Measurements from ENCODE around the gene ST7. TPM values are rescaled to one million over a fixed set of nuclear protein-coding genes. Genes with fewer than 3 reads are reported as not detected.

Gene ST7
- total RNA-seq, 1 experiment from 2014 or later = 12.4 TPM

DNA sequence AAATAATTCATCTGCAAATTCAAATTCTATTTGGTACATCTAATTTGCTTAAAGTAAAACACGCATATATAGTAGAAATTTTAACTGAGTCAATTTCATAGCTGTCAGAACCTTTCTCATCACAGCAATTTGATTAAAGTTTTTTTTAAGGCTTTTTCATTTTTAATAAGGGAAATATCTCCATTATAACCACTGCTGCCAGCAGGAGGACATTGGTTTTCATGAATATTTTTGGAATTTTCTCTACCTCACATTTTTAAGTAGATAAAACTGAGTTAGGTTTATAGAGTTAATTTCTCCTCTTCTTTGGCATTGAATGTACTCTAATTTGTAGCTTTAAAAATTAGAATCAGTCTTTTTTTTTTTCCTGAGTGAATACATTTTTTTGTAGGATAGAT lies 82.2 kb downstream of the ST7 start:
- H3K27ac Mint-ChIP-seq = no peak overlapping the region

DNA sequence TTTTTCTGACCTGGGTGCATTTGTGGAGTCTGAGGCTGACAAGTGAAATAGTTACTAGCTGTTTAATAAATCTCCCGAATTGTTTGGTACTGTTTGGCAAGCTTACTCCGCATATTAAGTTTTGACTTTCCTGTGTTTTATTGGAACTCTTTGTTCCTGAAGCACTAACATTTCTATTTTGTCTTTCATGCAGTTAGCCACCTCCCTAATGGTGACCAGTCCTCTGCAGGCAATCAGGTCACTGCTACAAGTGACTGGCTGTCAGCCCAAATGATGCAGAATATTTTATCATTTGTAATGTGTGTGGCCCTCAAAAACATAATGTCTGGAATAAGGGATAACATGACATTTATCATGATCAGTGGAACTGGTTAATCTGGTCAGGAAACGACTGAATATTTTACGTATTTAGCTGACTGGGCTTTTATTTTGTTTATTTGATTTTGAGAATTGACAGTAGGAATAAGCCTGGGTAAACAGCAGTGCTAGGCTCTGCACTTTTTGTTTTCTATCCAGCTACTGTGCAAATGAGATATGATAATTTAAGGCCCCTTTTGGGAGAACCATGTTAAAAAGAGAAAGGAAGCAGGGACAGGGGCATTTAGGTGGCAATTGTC lies 82.9 kb downstream of the ST7 start:
- ATAC-seq = no peak
- H3K4me1 Mint-ChIP-seq = peaks cover 16% of the 10 kb centered on the region
- no peaks in the 10 kb centered on the region for H3K27me3 Mint-ChIP-seq (ENCODE audit: low read depth)
- H3K27ac Mint-ChIP-seq = no peak overlapping the region
- CTCF ChIA-PET = no interaction called here
- H3K9me3 Mint-ChIP-seq = no peaks in the 10 kb centered on the region
- no peak overlapping the region for H3K4me3 Mint-ChIP-seq
- no peak for DNase-seq (ENCODE audit: low spot score)
- H3K36me3 Mint-ChIP-seq = no peaks in the 10 kb centered on the region
- POLR2A ChIA-PET = no interaction called here
- TF ChIP-seq HMGXB4 (CRISPR knock-in tag; IDR thresholded peaks at IDR 0.05) (no peak), NFATC4 (CRISPR knock-in tag; IDR thresholded peaks at IDR 0.05) (no peak), JAZF1 (CRISPR knock-in tag; IDR thresholded peaks at IDR 0.05) (no peak), FOXP4 (CRISPR knock-in tag; IDR thresholded peaks at IDR 0.05) (no peak), GABPB1 (CRISPR knock-in tag; IDR thresholded peaks at IDR 0.05) (no peak), ZNF423 (CRISPR knock-in tag; IDR thresholded peaks at IDR 0.05) (no peak), NFYB (CRISPR knock-in tag; conservative IDR thresholded peaks at IDR 0.05; ENCODE audit: low read depth) (no peak), FOXK1 (CRISPR knock-in tag; IDR thresholded peaks at IDR 0.05) (no peak), TP53 (CRISPR knock-in tag; IDR thresholded peaks at IDR 0.05) (no peak), ELF4 (CRISPR knock-in tag; IDR thresholded peaks at IDR 0.05; ENCODE audit: low read depth) (no peak), ZNF121 (CRISPR knock-in tag; IDR thresholded peaks at IDR 0.05) (no peak)

More for the DNA sequence above, 82.2 kb downstream of the ST7 start:
- peaks cover 5% of the 10 kb centered on the region for H3K36me3 Mint-ChIP-seq
- ChIA-PET CTCF (no interaction called here), POLR2A (no interaction called here)
- TF ChIP-seq EMX1 (CRISPR knock-in tag; IDR thresholded peaks at IDR 0.05) (no peak), ZNF317 (CRISPR knock-in tag; IDR thresholded peaks at IDR 0.05; ENCODE audit: borderline replicate concordance, low read depth) (no peak), NFATC4 (CRISPR knock-in tag; IDR thresholded peaks at IDR 0.05) (no peak), ZNF121 (CRISPR knock-in tag; IDR thresholded peaks at IDR 0.05) (no peak), JAZF1 (CRISPR knock-in tag; IDR thresholded peaks at IDR 0.05) (no peak)
- TF ChIP-seq, protein P1, sequence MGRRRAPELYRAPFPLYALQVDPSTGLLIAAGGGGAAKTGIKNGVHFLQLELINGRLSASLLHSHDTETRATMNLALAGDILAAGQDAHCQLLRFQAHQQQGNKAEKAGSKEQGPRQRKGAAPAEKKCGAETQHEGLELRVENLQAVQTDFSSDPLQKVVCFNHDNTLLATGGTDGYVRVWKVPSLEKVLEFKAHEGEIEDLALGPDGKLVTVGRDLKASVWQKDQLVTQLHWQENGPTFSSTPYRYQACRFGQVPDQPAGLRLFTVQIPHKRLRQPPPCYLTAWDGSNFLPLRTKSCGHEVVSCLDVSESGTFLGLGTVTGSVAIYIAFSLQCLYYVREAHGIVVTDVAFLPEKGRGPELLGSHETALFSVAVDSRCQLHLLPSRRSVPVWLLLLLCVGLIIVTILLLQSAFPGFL (CRISPR knock-in tag; IDR thresholded peaks at IDR 0.05; ENCODE audit: borderline replicate concordance) = no peak
- TF ChIP-seq, protein P2, sequence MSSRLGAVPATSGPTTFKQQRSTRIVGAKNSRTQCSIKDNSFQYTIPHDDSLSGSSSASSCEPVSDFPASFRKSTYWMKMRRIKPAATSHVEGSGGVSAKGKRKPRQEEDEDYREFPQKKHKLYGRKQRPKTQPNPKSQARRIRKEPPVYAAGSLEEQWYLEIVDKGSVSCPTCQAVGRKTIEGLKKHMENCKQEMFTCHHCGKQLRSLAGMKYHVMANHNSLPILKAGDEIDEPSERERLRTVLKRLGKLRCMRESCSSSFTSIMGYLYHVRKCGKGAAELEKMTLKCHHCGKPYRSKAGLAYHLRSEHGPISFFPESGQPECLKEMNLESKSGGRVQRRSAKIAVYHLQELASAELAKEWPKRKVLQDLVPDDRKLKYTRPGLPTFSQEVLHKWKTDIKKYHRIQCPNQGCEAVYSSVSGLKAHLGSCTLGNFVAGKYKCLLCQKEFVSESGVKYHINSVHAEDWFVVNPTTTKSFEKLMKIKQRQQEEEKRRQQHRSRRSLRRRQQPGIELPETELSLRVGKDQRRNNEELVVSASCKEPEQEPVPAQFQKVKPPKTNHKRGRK (CRISPR knock-in tag; IDR thresholded peaks at IDR 0.05; ENCODE audit: borderline replicate concordance) = no peak
- TF ChIP-seq, protein P3, sequence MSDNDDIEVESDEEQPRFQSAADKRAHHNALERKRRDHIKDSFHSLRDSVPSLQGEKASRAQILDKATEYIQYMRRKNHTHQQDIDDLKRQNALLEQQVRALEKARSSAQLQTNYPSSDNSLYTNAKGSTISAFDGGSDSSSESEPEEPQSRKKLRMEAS (CRISPR knock-in tag; IDR thresholded peaks at IDR 0.05) = no peak
- TF ChIP-seq, protein P4, sequence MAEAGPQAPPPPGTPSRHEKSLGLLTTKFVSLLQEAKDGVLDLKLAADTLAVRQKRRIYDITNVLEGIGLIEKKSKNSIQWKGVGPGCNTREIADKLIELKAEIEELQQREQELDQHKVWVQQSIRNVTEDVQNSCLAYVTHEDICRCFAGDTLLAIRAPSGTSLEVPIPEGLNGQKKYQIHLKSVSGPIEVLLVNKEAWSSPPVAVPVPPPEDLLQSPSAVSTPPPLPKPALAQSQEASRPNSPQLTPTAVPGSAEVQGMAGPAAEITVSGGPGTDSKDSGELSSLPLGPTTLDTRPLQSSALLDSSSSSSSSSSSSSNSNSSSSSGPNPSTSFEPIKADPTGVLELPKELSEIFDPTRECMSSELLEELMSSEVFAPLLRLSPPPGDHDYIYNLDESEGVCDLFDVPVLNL (CRISPR knock-in tag; IDR thresholded peaks at IDR 0.05; ENCODE audit: borderline replicate concordance, low read depth) = no peak
- TF ChIP-seq, protein P5, sequence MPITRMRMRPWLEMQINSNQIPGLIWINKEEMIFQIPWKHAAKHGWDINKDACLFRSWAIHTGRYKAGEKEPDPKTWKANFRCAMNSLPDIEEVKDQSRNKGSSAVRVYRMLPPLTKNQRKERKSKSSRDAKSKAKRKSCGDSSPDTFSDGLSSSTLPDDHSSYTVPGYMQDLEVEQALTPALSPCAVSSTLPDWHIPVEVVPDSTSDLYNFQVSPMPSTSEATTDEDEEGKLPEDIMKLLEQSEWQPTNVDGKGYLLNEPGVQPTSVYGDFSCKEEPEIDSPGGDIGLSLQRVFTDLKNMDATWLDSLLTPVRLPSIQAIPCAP (CRISPR knock-in tag; IDR thresholded peaks at IDR 0.05) = no peak
- TF ChIP-seq, protein P6, sequence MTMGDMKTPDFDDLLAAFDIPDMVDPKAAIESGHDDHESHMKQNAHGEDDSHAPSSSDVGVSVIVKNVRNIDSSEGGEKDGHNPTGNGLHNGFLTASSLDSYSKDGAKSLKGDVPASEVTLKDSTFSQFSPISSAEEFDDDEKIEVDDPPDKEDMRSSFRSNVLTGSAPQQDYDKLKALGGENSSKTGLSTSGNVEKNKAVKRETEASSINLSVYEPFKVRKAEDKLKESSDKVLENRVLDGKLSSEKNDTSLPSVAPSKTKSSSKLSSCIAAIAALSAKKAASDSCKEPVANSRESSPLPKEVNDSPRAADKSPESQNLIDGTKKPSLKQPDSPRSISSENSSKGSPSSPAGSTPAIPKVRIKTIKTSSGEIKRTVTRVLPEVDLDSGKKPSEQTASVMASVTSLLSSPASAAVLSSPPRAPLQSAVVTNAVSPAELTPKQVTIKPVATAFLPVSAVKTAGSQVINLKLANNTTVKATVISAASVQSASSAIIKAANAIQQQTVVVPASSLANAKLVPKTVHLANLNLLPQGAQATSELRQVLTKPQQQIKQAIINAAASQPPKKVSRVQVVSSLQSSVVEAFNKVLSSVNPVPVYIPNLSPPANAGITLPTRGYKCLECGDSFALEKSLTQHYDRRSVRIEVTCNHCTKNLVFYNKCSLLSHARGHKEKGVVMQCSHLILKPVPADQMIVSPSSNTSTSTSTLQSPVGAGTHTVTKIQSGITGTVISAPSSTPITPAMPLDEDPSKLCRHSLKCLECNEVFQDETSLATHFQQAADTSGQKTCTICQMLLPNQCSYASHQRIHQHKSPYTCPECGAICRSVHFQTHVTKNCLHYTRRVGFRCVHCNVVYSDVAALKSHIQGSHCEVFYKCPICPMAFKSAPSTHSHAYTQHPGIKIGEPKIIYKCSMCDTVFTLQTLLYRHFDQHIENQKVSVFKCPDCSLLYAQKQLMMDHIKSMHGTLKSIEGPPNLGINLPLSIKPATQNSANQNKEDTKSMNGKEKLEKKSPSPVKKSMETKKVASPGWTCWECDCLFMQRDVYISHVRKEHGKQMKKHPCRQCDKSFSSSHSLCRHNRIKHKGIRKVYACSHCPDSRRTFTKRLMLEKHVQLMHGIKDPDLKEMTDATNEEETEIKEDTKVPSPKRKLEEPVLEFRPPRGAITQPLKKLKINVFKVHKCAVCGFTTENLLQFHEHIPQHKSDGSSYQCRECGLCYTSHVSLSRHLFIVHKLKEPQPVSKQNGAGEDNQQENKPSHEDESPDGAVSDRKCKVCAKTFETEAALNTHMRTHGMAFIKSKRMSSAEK (CRISPR knock-in tag; IDR thresholded peaks at IDR 0.05; ENCODE audit: borderline replicate concordance) = no peak
- ATAC-seq (no peak), DNase-seq (ENCODE audit: low spot score) (no peak)
- H3K27me3 Mint-ChIP-seq (ENCODE audit: low read depth) = no peaks in the 10 kb centered on the region
- H3K4me3 Mint-ChIP-seq = no peak overlapping the region
- peaks cover 6% of the 10 kb centered on the region for H3K9me3 Mint-ChIP-seq
- H3K4me1 Mint-ChIP-seq = peaks cover 16% of the 10 kb centered on the region

Data from WTC11 (cell line).